HG02840 (cell line): Measurements from ENCODE around the gene POLR3E.
"Not testable (repeated sequence)": the region's sequence is repeated elsewhere in the genome, so short reads cannot be mapped to it uniquely, and the experiment has no call there.

Experiments used
- ATAC-seq: cut with Tn5 transposase; IDR thresholded peaks from one replicate; pipeline ENCODE4 v1.9.1; 2021; ENCODE audit warnings: mild to moderate bottlenecking, moderate library complexity, moderate number of reproducible peaks; ENCODE audit not compliant: unreplicated experiment, low FRiP score

POLR3E gene

GRCh38 chr16:22328081-22328725 lies 31.0 kb downstream of the POLR3E start:
- ATAC-seq = no peak

- no peak for ATAC-seq
Observed at GRCh38 chr16:22329199-22329695, 32.0 kb downstream of the POLR3E start.

GRCh38 chr16:22330326-22330725 lies 33.1 kb downstream of the POLR3E start:
- no peak for ATAC-seq

GRCh38 chr16:22333457-22333994 lies 36.3 kb downstream of the POLR3E start:
- no peak for ATAC-seq

- no peak for ATAC-seq
Observed at GRCh38 chr16:22335668-22336246, 38.5 kb downstream of the POLR3E start.

GRCh38 chr16:22336581-22336980 lies 39.4 kb downstream of the POLR3E start:
- ATAC-seq = no peak

- ATAC-seq = no peak
Observed at GRCh38 chr16:22337045-22337444, 39.8 kb downstream of the POLR3E start.

- no peak for ATAC-seq
Observed at GRCh38 chr16:22337849-22338635, 40.8 kb downstream of the POLR3E start.

- ATAC-seq = no peak
Observed at GRCh38 chr16:22340945-22341344, 43.7 kb downstream of the POLR3E start.

- no peak for ATAC-seq
Observed at GRCh38 chr16:22342082-22342481, 44.9 kb downstream of the POLR3E start.

- no peak for ATAC-seq
Observed at GRCh38 chr16:22346483-22346882, 49.3 kb downstream of the POLR3E start.

GRCh38 chr16:22347100-22347820 lies 50.1 kb downstream of the POLR3E start:
- ATAC-seq = no peak

GRCh38 chr16:22348291-22348690 lies 51.1 kb downstream of the POLR3E start:
- no peak for ATAC-seq

GRCh38 chr16:22351017-22351416 lies 53.8 kb downstream of the POLR3E start:
- not testable (repeated sequence) for ATAC-seq

- no peak for ATAC-seq
Observed at GRCh38 chr16:22352140-22352539, 54.9 kb downstream of the POLR3E start.

GRCh38 chr16:22352723-22353122 lies 55.5 kb downstream of the POLR3E start:
- ATAC-seq = no peak

GRCh38 chr16:22353191-22353919 lies 56.1 kb downstream of the POLR3E start:
- ATAC-seq = no peak

GRCh38 chr16:22353933-22354541 lies 56.8 kb downstream of the POLR3E start:
- ATAC-seq = no peak

- ATAC-seq = no peak
Observed at GRCh38 chr16:22355487-22355908, 58.3 kb downstream of the POLR3E start.
